Choroid plexus epithelial cell (primary cell): ENCODE results near the gene MGLL.

ENCODE experiments used
- DNase-seq: peaks from one replicate; pipeline ENCODE4 v3.0.0-alpha.2; 2010; ENCODE audit warnings: low read depth
- H3K4me3 ChIP-seq: 2 replicates; pipeline ENCODE4 v1.5.1; 2011; ENCODE audit warnings: low read depth, mild to moderate bottlenecking, control low read depth, low read length, moderate library complexity
- CTCF ChIP-seq: conservative IDR thresholded peaks from 2 replicates; pipeline ENCODE4 v1.5.1; 2011; ENCODE audit warnings: low read depth, mild to moderate bottlenecking, control low read depth, inconsistent platforms, low read length, moderate library complexity

The MGLL gene

GRCh38 chr3:127822041-127822681, at the start of gene MGLL:
Gene MGLL (minus strand): TSS chr3:127822515. CDS start chr3:127822318, 197 bp downstream.
- peak; percentile 13 for TF ChIP-seq CTCF
- peak; percentile 41 for DNase-seq
- peak within 1 kb of the TSS; percentile 79 for H3K4me3 ChIP-seq

- no peak for DNase-seq
- TF ChIP-seq CTCF, result no peak
- H3K4me3 ChIP-seq, result no peak overlapping the region
Observed at GRCh38 chr3:127870156-127870555, 47.8 kb upstream of the MGLL start.

- no peak overlapping the region for H3K4me3 ChIP-seq
- DNase-seq, result peak; percentile 52
- TF ChIP-seq CTCF, result no peak
Observed at GRCh38 chr3:127867986-127868385, 45.7 kb upstream of the MGLL start.

GRCh38 chr3:127867412-127867811, 45.1 kb upstream of the MGLL start:
- no peak for DNase-seq
- no peak for TF ChIP-seq CTCF
- H3K4me3 ChIP-seq, result no peak overlapping the region

GRCh38 chr3:127865941-127866340, 43.6 kb upstream of the MGLL start:
- peak; percentile 53 for TF ChIP-seq CTCF
- DNase-seq, result peak; percentile 86
- H3K4me3 ChIP-seq, result no peak overlapping the region

GRCh38 chr3:127860211-127860696, 37.9 kb upstream of the MGLL start:
- no peak for TF ChIP-seq CTCF
- peak; percentile 37 for DNase-seq
- no peak overlapping the region for H3K4me3 ChIP-seq

- TF ChIP-seq CTCF, result no peak
- no peak for DNase-seq
- H3K4me3 ChIP-seq, result no peak overlapping the region
Observed at GRCh38 chr3:127859730-127860129, 37.4 kb upstream of the MGLL start.
